DND-41 (cell line): Measurements from ENCODE around the gene ZNF366.

Source experiments
- EZH2 ChIP-seq: IDR thresholded peaks from 3 replicates; pipeline ENCODE4 v1.6.1; 2012; ENCODE audit warnings: borderline replicate concordance, low read depth, mild to moderate bottlenecking, moderate library complexity, low read length, inconsistent platforms; ENCODE audit not compliant: severe bottlenecking
- TF ChIP-seq, protein P1 (sequence below): IDR thresholded peaks from 2 replicates; pipeline ENCODE4 v1.5.1; 2012; ENCODE audit warnings: borderline replicate concordance, low read length, moderate library complexity, mild to moderate bottlenecking; ENCODE audit not compliant: poor library complexity, severe bottlenecking; ENCODE audit errors: extremely low read depth

DNA sequence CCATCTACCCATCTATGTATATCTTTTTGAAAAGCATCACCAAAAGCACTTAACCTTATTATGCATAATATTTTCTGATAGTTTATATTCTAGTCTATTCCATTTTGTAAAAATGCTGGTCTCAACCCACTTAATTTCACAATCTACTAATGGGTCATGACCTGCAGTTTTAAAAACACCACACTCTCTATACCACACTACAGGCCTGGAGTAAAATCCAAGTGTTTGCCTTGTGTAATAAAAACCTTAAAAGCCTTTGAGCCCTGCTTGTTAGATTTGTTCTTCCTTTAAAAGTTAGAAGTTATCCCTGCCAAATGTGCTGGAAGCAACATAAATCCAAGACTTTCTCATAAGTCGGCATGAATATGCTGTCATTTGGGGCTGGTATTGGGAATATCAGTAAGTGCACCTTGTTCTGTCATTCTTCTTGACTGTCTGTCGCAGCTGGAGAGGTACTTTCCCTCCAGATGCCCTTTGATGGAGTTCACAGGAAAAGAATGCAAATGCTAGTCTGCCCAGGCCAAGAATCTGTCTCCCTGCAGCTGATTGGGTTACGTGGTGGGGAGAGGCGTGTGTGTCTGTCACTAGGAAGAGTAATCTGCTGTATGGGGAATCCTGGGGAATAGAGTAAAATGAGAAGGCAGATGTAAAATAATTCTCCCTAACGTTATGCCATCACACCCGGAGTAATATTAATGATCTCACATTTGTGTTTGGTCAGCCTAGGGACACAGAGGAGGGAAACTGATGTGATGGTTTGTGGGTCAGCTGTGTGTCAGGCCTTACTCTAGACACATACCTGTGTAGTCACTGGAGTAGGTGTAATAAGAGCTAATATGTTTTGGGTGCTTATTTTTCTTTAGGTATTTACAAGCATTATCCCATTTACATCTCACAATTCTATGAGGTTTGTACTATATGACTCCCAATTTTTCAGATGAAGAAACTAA is 79.4 kb downstream of the ZNF366 start:
- TF ChIP-seq, protein P1, sequence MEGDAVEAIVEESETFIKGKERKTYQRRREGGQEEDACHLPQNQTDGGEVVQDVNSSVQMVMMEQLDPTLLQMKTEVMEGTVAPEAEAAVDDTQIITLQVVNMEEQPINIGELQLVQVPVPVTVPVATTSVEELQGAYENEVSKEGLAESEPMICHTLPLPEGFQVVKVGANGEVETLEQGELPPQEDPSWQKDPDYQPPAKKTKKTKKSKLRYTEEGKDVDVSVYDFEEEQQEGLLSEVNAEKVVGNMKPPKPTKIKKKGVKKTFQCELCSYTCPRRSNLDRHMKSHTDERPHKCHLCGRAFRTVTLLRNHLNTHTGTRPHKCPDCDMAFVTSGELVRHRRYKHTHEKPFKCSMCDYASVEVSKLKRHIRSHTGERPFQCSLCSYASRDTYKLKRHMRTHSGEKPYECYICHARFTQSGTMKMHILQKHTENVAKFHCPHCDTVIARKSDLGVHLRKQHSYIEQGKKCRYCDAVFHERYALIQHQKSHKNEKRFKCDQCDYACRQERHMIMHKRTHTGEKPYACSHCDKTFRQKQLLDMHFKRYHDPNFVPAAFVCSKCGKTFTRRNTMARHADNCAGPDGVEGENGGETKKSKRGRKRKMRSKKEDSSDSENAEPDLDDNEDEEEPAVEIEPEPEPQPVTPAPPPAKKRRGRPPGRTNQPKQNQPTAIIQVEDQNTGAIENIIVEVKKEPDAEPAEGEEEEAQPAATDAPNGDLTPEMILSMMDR, result no peak
- TF ChIP-seq EZH2, result no peak
